GM19351 (cell line): ENCODE data around the gene KCTD20.
"Not testable (repeated sequence)": the region's sequence is repeated elsewhere in the genome, so short reads cannot be mapped to it uniquely, and the experiment has no call there.

Experiments
- ATAC-seq: cut with Tn5 transposase; IDR thresholded peaks from one replicate; pipeline ENCODE4 v1.9.1; 2021; ENCODE audit warnings: mild to moderate bottlenecking, moderate library complexity; ENCODE audit not compliant: unreplicated experiment

Gene KCTD20

GRCh38 chr6:36442671-36443470, at the start of gene KCTD20, which contains the start of gene PXT1:
Gene KCTD20 (plus strand): TSS chr6:36443000. CDS start chr6:36470098, 27,098 bp downstream.
Gene PXT1 (minus strand): TSS chr6:36442854. CDS start chr6:36426082, 16,772 bp downstream.
- ATAC-seq = peak; percentile 73

DNA sequence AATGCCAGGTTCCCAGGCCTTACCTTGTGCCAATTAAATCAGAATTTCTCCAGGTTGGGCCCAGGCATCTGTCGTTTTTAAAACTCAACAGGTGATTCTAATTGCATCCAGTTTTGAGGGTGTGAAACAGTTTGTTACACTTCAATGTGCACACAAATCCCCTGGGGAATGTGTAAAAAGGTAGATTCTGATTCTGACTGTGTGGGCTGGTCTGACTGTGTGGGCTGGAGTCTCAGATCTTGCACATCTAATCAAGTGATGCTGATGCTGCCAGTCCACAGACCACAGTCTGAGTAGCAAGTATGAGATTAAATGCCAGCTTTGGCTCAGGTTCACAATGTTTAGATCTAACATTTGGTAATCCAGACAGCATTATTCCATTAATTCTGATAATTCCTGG, 42.8 kb upstream of the KCTD20 start:
- no peak for ATAC-seq

DNA sequence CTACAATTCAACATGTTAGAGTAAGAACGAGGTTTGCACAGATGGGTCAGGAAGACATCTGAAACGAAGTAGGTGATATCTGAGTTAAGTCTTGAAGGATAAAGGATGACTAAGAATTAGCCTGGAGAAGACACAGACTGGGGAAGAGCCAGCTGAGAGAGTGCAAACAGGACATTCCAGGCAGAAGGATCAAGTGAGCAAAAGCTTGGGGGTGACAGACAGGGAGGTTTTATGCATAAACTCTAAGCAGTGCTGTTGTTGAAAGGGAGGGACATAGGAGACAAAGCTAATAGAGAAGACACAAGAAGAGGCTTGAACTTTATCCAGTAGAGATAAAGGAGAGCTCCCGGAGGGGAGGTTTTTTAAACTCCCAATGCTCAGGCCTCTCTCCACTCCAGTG, 40.3 kb upstream of the KCTD20 start:
- no peak for ATAC-seq

- ATAC-seq = no peak
Measured at GRCh38 chr6:36404164-36404563, 38.6 kb upstream of the KCTD20 start.

DNA sequence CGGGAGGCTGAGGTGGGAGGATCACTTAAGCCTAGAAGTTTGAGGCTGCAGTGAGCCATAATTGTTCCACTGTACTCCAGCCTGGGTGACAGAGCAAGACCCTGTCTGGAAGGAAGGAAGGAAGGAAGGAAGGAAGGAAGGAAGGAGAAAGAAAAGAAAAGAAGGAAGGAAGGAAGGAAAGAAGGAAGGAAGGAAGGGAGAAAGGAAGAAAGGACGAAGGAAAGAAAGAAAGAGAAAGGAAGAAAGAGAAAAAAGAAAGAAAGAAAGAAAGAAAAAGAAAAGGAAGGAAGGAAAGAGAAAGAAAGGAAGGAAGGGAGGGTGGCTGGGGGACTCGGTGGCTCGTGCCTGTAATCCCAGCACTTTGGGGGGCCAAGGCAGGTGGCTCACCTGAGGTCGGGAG, 33.1 kb upstream of the KCTD20 start:
- ATAC-seq = not testable (repeated sequence)

- no peak for ATAC-seq
Measured at GRCh38 chr6:36413489-36414480, 29.0 kb upstream of the KCTD20 start.

- no peak for ATAC-seq
Measured at GRCh38 chr6:36414481-36414880, 28.3 kb upstream of the KCTD20 start.

DNA sequence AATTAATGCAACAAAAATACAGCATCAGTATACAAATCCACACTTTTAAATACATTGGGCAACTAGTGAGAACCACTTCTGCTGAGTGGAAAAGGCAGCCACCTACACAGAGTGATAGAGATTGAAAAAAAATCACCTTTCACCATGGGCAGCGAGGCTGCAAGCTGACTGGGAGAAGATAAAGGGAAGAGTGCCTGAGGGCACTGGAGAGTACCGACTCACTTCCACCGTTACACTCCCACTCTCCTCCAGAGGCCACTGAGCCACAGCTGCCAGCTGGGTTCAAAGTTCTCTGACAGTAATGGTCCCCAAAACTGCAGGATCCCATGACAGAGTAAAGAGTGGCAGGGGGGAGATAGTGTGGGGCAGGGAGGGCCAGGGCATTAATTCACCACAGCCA, 24.2 kb upstream of the KCTD20 start:
- ATAC-seq = no peak

- ATAC-seq = no peak
Measured at GRCh38 chr6:36419310-36419709, 23.5 kb upstream of the KCTD20 start.

GRCh38 chr6:36422714-36423100, 20.1 kb upstream of the KCTD20 start:
- no peak for ATAC-seq

DNA sequence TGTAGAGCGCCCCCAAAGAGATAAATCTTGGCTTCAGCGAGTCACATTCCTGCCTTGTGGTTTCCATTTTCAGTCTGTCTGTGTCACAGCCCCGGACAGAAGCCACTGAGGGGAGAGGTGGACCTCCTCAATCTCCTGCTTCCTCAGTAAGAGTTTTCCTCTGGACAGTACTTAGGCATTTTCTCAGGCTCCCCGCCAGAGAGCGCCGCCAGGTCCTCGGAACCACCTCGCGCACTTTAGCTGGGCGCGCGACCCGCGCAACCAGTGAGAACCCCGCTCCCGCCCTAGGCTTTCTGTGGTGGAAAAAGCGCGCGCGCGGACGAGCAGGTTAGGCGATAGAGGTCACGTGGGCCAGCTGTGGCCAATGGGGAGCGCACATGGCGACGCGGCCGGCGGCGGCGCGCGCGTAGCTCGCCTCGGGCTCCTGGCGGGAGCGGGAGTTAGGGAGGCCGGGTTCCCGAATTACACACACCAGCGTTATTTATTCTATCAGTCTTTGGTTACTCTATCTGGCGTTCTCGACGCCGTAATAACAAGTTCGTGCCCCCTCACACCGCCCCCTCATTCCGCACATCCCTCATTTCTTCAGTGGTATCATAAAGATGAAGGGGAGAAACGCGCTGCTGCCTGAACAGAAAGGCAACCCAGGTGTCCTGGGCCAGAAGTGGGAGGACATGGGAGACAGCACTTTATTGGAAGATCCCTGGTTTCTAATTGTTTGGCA, 19.5 kb upstream of the KCTD20 start:
- peak; percentile 93 for ATAC-seq

GRCh38 chr6:36426622-36427021, 16.2 kb upstream of the KCTD20 start:
- ATAC-seq = no peak

DNA sequence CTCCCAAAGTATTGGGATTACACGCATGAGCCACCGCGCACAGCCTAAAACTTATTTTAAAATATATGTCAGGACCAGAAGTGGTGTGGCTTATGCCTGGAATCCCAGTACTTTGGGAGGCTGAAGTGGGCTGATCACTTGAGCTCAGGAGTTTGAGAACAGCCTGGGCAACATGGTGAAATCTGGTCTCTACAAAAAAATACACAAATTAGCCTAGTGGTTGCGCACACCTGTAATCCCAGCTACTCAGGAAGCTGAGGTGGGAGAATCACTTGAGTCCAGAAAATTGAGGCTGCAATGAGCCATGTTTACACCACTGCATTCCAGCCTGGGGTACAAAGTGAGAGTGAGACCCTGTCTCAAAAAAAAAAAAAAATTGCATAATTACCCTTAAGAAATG, 13.9 kb upstream of the KCTD20 start:
- ATAC-seq = no peak

DNA sequence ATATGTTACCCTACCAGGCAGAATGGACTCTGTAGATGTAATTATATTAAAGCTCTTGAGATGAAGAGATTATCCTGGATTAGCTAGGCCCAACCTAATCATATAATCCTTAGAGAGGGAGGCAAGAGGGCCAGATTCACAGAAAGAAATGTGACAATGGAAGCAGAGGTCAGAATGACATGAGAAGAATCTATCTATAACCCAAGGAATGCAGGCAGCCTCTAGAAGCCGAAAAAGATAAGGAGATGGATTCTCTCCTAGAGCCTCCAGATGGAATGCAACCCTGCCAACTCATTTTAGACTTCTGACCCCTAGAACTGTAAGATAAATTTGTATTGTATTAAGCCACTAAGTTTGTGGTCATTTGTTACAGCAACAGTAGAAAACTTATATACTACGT, 12.4 kb upstream of the KCTD20 start:
- ATAC-seq = no peak

- no peak for ATAC-seq
Measured at GRCh38 chr6:36431197-36431596, 11.6 kb upstream of the KCTD20 start.

DNA sequence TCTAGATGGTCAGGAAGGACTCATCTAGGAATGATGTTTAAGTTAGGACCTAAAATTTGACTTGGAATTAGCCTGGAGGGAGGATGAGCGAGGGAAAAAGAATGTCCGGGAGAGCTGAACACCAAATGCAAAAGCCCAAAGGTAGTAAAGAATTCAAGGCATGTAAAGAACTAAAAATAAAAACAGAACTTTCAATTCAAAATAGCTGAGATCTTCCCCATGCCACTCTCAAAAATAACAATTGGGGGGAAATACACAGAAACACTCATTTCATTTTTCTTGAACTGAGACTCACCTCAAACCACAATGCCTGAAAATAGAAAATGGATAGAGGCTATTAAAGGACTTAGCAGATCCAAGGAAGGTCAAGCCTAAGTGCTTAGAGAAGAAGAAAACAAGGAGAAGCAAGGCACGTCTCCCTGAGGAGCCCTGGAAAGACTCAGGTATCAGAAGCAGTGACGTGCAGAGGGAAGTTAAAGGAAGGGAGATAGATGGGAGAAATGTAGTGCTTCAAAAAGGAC, 10.6 kb upstream of the KCTD20 start:
- no peak for ATAC-seq

GRCh38 chr6:36436466-36436865, 6.3 kb upstream of the KCTD20 start:
- no peak for ATAC-seq

DNA sequence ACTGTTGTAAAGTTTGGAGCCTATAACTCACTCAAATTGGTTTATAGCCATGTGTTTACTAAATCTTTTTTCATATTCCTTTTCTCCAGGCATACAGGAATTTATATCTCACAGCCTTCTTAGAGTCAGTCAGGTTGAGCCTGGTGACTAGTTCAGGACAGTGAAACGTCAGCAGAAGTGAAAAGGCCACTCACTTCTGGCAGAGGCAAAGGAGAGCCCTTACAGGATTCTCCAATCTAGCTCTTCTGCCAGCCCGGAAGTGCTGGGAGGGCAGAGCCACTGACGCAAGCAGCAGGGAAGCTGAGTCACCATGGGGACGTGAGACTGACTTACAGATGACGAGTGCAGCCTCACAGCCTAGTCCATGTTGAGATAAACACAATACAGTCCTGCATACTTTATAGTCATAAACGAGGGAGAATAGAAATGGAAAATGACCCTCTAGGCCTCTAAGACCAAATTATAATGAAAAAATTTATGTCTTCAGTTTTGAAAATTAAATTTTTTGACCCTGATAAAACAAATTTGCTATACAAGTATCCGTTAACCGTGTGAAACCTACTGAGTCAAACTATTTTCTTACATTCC, 1.4 kb upstream of the KCTD20 start:
- ATAC-seq = peak; percentile 63

DNA sequence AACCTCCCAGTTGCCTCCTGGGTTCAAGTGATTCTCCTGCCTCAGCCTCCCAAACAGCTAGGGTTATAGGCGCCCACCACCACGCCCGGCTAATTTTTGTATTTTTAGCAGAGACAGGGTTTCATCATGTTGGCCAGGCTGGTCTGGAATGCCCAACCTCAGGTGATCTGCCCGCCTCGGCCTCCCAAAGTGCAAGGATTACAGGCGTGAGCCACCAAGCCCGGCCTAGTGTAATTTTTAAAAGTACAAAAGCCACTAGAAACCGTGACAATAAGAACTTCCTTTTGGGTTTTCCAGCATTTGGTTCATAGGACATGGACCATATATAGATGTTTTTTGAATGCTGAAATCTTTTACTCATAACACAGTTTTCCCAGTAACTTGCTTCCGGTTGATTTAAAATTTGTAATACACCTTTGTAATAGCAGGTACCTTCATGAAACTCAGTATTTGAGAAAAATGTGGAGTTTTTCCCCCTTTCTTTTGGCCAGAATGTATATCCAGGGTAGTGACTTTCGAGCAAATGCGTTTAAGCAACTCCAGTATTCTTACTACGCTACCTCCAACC, 613 bp upstream of the KCTD20 start:
- ATAC-seq = no peak
